Activated naive CD8-positive, alpha-beta T cell treated with anti-CD3 and anti-CD28 coated beads, Interleukin-2, amount 50 U/mL, for 16 hours (primary cell): Measurements from ENCODE around the gene HOXB6.

ENCODE experiments used
- DNase-seq: peaks from one replicate; pipeline ENCODE4 v3.0.0-alpha.2; 2020; ENCODE audit warnings: low read depth, low spot score

Gene HOXB6

DNA sequence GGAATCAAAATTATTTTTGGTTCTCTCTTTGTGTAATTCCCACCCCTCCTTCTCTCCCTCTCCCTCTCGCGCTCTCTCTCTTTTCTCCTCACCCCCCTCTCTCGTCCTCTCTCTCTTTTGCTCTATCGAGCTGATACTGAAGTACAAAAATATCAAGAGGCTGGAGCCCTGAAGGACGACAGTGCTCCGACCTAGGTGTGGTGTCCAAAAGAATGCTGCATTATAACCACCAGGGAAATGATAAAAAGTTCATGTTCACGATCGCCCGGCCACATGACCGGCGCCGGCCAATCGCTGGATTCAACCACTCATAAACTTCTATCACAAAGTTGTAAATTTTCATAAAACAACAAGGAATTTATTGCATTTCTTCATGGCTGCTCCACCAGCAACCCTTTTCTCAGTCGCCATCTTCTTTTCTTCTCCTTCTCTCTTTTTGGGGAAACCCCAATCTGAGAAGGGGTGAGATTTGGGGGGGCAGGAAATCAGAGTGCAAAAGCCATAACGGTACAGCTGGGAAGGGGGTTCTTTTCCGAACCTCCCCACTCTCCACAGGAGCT lies at the start of gene HOXB6:
HOXB6 (minus strand) TSS at position 217 of the 560 bp plus-strand sequence. CDS start 6,836 bp downstream, outside the sequence.
- no peak for DNase-seq

DNA sequence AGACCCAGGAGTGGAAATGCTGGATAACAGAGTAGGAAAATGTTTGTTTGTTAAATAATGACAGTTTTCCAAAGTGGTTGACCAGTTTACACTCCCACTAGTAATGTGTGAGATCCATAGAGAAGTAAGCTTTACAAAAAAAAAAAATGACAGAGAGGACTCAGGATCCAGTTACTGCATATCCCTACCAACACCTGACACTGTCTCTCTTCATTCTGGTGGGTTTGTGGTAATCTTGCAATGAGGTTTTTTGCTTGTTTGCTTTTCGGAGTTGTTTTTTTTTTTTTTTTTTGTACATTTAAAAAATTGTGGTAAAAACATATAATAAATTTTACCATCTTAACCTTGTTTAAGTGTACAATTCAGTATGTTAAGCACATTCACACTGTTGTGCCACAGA lies 45.0 kb upstream of the HOXB6 start:
- DNase-seq, result no peak

DNA sequence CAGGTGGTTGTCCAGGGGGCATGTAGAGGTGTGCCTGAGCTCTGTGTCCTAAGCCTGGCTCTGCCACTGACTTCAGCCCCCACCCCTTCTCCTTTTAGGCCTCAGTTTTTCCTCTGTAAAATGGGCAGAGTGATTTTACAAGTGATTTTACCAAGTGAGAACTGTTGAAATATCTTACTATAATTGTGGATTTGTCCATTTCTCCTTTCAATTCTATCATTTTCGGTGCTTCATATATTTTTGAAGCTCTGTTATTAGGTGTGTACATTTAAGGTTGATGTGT lies 43.1 kb upstream of the HOXB6 start:
- no peak for DNase-seq

DNA sequence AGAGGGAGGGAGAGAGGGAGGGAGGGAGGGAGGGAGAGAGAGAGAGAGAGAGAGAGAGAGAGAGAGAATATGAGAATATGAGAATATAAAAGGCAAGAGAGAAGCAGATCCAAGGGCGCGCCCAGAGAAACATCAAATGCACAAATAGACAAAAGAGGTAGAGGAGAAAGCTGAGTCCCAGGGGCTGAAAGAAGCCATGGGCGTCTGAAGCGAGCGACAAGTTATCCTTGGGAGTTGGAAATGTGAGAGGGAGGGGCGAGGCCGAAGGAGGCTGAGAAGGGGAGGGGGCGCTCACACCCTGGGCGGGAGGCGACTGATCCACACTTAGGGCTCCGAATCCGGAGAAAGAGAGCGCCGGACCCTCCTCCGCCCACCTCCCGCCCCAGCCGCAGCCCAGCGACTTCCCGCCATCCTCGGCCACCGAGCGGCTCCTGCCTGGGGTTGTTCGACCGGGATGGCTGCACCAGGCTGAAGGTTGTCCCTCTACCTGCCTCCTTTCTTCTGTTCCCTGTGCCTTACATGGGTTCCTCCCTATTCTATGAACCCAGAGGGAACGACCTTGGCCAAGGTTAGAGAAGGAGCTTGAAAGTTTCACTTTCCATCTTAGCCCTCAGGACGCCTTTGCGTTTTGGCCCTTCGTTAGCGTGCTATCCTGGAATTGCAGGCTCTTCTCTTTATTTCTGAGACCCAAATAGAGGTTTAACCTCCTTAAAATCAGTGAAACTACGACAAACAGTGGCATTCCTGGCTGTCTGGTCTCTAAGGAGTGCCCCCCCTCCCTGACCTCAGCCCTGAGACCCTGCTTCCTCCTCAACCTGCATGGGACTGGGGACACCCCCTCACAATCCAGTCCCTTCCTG lies 42.5 kb upstream of the HOXB6 start:
- no peak for DNase-seq

DNA sequence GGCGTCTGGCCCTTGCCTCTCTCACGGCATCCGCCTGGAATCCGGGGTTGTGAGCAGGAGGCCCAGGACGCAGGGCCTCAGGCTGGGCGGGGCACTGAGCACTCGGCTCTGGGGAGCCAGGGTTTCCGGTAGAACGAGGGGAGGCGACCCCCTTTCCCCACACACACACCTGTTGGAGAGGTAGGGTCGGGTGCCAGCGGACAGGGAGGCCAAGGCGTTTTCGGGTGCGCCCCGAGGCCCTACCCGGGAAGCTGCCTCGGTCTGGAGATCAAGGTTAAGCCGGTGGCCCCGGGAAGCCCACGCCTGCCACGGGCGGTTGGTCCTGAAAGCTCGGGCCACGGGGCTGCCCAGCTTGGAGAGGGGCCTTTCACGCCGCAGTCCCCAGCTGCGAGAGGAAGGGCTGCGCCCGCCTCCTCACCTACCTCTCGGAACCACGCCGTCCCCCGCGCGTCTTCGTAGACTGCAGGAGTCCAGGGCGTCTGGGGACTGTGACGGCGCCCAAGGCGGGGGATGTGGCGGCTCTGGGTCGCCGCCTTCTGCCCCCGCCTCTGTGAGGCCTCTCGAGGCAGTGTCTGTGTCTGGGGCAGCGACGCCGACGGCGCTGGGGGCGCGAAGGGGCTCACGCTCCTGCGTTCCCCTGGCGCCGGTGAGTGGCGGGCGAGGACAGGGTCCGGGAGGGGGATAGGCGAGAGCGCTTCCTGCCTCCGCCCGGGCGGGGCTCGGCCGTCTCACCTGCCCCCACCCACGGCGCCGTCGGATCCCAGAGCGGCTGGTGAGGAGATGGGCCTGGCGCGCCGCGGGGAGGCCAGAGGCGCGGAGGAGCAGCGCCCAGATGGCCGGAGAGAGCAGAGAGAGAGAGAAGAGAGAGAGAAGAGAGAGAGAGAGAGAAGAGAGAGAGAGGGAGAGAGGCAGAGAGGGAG lies 41.7 kb upstream of the HOXB6 start:
- DNase-seq, result no peak

DNA sequence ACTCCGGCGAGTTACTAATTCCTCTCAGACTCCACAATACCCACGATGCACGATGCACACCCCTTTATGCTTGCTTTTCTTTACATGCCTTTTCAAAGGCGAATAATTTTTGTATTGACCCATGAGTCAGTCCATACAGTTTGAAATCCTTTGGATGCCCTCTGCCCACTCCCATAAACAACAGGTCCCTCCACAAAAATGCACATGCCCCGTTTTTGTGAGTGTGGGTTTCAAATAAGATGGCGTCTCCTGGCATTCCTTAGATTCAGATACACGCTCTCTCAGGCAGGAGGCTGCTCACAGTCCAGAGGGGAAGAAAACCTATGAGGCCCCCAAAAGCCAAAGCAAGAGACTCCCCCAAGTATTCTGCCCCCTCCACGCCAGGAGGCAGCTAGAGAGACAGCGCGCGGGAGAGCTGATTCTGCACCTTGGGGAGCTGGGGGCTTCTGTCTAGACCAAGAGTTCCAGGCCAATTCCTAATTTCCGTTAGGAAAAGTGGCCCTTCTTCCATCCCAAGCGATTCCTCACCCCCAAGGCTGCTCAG lies 40.9 kb upstream of the HOXB6 start:
- DNase-seq, result no peak

DNA sequence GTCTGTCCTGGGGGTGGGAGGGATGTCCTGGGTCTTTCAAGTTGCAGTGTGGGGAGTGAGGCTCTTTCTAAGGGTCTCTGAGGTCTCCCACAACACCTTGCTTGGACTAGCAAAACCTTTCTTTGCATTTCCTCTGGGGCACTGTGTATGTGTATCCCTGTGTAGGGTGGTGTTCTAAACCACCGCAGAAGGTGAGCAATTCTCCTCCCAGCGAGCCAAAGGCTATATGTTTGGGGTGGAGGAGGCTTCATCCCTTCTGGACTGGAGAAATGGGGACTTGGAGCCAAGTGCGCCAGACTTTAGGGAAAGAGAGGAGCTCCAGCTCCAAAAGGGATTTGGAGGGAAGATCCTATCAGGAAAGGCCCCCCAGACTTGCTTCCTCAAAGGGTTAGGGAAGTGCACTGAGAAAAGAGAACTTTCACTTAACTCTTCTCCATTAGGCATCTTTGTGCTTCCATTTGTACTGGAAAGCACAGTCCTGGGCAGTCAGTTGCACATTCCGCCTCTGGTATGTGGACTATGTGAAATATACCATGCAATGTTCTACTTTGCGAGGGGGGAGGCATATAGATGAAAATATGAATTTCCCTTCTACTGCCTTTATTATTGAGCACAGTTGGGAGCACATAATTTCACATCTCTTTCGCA lies 40.2 kb upstream of the HOXB6 start:
- DNase-seq, result no peak

DNA sequence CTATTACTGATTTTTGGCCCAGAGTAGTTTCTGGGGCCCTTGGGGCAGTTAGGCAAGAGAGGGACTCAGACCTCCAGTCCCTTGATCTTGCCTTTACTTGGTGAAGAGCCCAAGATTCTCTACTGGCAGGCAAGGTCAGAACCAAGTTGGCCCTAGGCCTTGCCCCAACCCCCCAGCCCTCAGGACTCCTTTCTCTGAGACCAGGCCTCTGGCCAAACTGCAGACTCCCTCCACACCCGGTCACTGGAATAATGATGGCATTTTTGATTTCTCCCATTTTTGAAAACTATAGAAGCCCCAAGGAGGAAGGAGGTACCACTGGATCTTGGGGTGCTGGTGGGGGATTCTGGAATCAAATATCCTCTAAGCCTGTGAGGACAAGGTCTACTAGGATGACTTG lies 39.4 kb upstream of the HOXB6 start:
- DNase-seq, result no peak

DNA sequence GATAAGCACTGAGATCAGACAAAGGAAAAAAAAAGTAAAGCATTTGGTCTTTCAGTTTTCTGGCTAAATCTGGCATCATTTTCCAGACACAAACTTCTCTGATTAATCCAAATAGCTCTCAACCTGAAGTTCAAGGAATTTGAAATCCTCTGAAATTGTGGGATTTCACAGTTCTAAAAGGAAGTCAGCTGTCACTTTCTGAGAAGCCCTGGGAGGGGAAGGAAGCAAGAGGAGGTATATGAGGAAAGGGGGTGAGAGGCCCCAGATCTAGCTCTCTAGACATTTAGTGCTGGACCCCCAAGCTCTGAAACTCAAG lies 38.9 kb upstream of the HOXB6 start:
- DNase-seq, result no peak

DNA sequence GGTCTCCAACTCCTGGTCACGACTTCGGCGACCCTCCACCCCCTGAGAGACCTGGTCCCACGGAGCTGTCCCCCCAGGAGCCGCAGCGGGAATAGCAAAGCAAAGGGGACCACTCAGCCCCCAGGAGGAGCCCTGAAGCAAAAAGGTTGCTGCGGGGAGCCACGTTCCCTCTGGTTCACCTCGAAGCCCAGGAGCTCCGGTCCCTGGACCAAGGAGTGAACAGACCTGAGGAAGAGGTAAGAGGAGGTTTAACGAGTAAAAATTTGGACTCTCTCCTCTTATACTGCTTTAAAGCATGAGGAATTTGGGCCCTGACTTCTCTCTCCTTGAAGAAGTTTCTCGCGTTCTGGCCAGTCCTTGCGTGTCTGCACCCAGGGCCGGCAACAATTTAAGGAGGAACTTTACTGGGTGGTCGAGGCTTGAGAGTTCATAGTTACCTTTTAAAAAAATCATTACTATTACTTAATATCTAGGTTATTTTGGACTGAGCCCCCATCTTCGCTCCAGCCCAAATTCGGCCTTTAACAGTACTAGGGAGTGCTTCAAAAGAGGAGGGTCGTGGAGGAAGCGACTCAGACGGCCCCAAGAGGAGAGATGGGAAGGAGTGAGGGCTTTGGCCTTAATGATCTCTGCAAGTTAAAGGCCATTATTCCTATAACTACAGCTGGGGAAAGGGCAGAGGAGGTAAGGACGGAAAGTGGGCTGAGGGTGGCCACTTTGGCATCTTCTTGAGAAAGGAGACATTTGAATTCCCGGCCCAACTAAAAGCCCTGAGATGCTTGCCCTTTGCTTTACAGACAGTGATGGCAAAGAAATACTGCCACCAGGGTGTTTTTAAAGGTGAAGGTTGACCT lies 38.3 kb upstream of the HOXB6 start:
- no peak for DNase-seq

DNA sequence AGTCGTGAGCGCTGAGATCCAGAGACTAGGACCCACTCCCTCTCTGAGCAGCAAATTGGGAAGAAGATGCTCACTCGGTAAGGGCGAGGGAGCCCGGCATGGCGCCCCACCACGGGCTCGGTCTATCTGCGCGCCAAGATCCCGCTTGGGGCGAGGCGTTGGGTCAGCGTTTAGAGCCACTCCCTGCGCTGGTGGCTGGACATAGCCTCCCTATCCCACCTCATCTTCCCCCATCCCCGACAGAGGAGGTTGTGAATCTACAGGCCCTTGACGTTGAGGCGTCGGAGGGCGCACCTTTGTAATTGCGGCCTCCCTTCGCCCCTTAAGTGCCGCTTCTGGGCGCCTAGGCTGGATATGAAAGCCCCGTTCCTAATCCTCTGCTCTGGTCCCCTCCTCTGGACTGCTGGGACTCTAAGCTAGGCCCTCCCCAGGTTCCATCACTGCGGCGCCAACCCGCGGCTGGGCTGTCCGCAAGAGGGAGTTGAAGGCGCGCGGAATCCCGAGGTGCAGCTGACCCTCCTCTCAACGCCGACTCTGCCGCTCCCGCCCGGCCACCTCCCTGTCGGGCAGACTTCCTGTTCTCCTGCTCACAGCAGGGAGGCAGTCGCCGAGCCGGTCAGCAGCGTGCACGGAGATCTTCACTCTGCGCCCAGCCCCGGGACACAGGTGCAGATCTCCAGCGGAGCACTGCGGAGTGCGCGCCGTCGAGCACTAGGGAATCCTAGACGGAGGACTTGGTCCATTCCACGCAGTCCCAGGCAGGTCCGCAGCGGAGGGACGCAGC lies 37.5 kb upstream of the HOXB6 start:
- DNase-seq, result no peak

DNA sequence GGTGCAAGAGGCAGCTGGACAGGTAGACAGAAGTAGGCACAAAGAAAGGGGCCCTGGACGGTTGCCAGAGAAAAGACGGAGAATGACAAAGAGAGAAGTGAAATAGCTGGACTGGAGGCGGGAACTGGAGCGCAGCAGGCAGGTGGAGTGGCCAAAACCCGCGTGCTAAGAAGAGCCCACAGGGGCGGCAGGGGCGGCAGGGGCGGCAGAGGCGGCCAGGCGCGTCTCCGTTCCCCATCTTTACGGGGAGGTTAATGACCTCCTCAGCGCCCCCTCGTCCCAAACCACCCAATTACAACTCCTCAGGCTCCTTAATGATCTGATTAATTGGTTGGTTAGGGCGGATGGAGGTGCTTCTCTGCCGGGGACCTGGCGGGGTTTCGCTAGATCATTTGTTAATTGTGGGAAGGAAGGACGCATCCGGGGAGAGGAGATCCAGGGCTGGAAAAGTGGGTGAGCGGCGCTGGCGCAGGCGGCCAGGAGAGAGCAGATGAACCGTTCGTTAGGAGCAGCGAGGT lies 36.8 kb upstream of the HOXB6 start:
- DNase-seq, result no peak

DNA sequence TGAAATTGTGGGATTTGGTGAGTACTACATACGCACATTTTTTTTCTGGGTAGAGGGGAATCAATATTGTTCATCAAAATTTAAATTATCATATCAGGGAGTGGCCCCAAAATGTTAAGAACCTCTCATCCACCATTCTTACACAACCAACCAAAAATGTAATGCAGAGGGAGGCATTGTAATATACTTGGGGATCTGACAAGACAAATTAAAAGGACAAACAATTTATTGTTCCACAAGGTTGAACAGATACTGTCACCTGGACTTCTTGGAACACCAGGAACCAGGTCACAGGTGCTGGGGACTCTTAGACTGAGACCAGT lies 36.0 kb upstream of the HOXB6 start:
- DNase-seq, result no peak

DNA sequence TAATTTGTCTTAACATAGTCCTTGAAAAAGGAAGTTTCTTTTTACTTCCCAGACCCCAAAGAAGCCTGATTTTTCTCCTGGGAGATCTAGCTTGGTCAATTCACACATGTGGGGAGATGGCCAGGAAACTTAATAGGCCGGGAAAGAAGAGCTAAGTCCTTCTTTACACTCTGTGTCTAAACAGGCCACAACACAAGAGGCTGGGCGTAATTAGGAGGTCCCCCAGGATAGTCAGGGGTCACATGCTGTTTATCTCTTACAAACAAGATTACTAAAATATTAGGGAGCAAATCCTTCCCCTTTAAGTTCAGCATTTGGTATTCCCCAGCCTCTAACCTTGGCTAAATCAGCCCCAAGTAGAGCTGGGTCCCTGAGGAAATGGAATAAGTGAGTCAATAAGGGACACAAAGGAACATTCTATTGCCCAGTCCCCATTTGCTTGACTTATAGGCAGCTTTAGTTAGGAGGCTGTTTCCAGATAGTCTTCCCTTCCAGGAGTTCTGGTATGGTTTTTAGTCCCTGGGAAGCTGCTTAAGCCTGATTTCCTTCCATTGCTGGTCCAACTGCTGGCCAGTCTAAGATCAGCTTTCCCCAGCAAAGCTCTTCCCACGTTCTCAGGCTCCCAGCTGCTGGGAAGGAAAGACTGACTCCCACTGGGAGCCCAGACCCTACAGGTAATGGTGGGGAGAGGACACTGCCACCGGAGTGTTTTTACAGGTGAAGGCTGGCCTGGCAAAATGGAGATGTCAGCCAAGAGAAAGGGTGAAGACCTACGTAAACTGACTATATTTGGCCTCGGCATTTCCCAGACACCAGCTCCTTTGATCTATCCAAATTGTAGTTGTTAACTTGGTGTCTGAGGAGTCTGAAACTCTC lies 35.4 kb upstream of the HOXB6 start:
- DNase-seq, result no peak

DNA sequence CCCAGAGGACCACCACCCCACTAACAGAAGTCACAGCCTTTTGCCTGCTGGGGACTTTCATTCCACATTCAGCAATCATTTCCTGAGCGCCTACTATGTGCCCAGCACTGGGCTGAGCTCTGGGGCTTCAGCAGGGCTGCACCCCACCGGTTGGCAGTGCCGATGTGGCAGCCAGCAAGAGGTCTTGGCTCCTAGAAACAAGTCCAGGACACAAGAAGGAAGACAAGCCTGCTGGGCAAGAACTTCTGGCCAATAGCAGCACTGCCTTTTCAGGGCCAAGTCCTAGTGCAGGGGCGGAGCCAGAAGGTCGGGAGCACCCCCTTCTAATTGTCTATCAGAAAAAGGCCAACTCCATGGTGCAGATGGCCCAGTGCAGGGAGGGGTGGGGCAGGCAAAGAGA lies 34.4 kb upstream of the HOXB6 start:
- no peak for DNase-seq

DNA sequence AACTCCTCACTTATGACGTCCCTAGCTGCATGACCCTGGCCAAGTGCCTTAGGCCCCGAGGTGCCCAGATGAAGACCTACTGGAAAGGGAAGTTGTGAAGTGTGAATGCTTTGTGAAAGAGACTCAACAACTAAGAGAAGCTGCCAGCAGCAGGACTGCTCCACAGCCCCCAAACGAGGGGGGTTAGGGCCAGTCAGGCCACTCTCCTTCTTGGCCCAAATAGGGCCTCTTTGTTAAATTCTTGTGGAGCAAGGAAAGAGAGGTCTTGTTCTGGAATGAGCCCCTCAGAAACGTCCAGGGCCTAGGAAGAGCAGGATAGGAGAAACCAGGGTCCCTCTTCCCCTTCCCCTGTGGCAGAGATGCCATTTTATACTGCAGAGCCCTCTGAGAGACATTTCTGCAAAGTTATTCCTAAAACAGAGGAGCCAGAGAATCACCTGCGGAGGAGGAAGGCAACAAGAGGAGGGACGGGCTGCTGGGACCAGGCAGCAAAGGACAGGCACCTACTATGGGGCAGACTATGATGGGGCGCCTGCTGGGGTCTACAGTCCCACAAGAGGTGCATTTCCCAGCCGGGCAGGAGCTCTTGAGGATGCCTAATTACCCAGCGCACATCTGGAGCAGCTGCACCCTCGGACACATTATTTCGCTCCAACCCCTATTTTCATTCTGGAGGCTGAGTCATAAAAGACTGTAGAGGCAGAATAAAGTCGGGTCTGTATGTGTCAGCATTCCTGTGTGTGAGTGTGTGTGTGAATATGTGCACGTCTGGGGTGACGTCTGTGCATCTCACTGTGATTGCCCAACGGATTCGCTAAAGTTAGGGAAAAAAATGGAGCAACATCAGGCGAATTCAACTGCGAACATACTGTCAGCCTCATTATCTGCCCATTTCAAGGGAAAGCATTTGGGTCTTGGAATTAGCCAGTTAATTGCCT lies 32.8 kb upstream of the HOXB6 start:
- no peak for DNase-seq

DNA sequence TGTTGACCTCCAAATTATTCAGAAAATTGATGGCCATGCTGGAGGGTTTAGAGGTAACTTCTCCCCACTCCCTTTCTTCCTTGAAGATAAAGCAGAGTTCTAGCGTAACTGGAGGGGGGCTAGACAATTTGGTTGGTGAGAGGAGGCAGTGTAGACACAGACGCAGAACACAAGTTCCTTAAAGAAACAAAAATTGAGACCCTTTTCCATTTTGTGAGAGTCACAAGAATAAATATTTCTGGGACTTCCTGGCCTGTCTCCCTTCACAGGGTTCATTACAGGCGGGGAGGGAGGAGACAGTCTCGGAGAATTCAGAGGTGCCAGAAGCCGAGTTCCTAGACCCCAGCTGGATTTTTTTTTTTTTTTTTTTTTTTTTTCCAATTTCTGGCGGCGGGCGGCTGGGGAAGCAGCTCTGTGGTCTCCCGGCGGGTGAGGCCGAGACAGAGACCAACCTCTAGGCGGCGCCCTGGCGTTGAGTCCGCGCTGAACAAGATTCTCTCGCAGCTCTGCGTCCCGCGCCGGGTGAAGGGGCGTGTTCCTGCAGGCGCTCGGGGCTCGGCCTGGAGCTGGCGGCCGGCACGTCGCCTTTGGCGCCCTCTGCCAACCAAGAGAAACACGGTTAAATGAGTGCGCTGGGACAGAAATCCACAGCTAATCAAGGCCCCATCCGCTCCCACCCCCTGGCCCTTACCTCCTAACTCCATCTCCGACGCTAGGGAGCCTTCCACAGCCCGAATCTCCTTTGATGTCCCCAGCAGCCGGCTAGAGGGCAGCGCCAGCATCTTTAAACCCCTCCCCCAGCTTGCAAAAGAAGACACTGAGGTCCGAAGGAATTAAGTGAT lies 31.6 kb upstream of the HOXB6 start:
- DNase-seq, result no peak
